PC-3 (cell line): ENCODE data around the gene CCSER1.

ENCODE experiments used
- CTCF ChIP-seq: fragments of 300-600 bp; sonication (generic); conservative IDR thresholded peaks from 2 replicates; pipeline ENCODE4 v1.5.1; 2017; ENCODE audit warnings: antibody characterized with exemption, low read depth, mild to moderate bottlenecking, low read length
- EZH2 ChIP-seq: fragments of 300-600 bp; sonication (generic); IDR thresholded peaks from one replicate; pipeline ENCODE4 v1.6.1; 2017; ENCODE audit warnings: antibody characterized with exemption, mild to moderate bottlenecking, low read length; ENCODE audit not compliant: unreplicated experiment

- TF ChIP-seq CTCF (no peak), EZH2 (no peak)
Observed at GRCh38 chr4:90274175-90274574, 147.0 kb downstream of the CCSER1 start.
